WERI-Rb-1 (cell line): Measurements from ENCODE around the gene TMEM88.
A peak's percentile ranks its signal among the peaks of the same experiment; 100 is the strongest.

ENCODE experiments used
- DNase-seq: peaks from one replicate; pipeline ENCODE4 v3.0.0-alpha.2; 2020
- H3K27ac ChIP-seq: fragments of 250-450 bp; sonication (Bioruptor Pico); 2 replicates; pipeline ENCODE4 v1.5.1; 2020; ENCODE audit warnings: mild to moderate bottlenecking, moderate library complexity
- H3K27me3 ChIP-seq: fragments of 250-450 bp; sonication (Bioruptor Pico); 2 replicates; pipeline ENCODE4 v1.5.1; 2021; ENCODE audit warnings: mild to moderate bottlenecking, low read depth, moderate library complexity; ENCODE audit not compliant: insufficient read depth, severe bottlenecking
- H3K36me3 ChIP-seq: fragments of 250-450 bp; sonication (Bioruptor Pico); 2 replicates; pipeline ENCODE4 v1.5.1; 2020; ENCODE audit warnings: mild to moderate bottlenecking, moderate library complexity
- H3K4me3 ChIP-seq: 2 replicates; pipeline ENCODE4 v1.5.1; 2011; ENCODE audit warnings: low read depth, mild to moderate bottlenecking, control low read depth, low read length
- H3K9me3 ChIP-seq: fragments of 250-450 bp; sonication (Bioruptor Pico); 2 replicates; pipeline ENCODE4 v1.5.1; 2021; ENCODE audit warnings: mild to moderate bottlenecking, moderate library complexity; ENCODE audit not compliant: severe bottlenecking
- TF ChIP-seq, protein P1 (sequence below): IDR thresholded peaks from 2 replicates; pipeline ENCODE4 v1.5.1; 2011; ENCODE audit warnings: low read depth, mild to moderate bottlenecking, control low read depth, inconsistent platforms, low read length

The TMEM88 gene

DNA sequence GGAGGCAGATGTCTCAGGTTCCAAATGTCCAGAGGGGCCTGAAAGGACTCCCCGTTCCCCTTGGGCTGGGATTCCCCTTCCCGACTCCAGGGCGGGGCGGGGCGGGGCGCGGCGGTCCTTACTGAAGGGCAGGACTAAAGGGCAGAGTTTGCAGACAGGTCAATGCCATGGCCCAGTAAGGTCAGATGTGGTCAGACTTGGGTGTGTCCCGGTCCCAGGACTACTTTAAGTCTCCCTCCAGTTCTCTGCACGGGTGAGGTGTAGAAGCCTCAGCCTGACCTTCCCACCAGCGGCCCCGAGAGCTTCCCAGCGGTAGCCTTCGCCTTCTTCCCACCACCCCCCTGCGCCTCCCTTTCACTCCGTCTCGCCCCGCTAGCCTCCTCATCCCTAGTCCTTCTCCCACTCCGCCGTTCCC lies 20.3 kb upstream of the TMEM88 start:
- TF ChIP-seq, protein P1, sequence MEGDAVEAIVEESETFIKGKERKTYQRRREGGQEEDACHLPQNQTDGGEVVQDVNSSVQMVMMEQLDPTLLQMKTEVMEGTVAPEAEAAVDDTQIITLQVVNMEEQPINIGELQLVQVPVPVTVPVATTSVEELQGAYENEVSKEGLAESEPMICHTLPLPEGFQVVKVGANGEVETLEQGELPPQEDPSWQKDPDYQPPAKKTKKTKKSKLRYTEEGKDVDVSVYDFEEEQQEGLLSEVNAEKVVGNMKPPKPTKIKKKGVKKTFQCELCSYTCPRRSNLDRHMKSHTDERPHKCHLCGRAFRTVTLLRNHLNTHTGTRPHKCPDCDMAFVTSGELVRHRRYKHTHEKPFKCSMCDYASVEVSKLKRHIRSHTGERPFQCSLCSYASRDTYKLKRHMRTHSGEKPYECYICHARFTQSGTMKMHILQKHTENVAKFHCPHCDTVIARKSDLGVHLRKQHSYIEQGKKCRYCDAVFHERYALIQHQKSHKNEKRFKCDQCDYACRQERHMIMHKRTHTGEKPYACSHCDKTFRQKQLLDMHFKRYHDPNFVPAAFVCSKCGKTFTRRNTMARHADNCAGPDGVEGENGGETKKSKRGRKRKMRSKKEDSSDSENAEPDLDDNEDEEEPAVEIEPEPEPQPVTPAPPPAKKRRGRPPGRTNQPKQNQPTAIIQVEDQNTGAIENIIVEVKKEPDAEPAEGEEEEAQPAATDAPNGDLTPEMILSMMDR: no peak
- no peaks in the 10 kb centered on the region for H3K36me3 ChIP-seq
- H3K9me3 ChIP-seq: no peaks in the 10 kb centered on the region
- no peak for DNase-seq
- H3K4me3 ChIP-seq: peak overlapping the region; percentile 58
- H3K27me3 ChIP-seq: no peaks in the 10 kb centered on the region
- H3K27ac ChIP-seq: peak overlapping the region; percentile 77

DNA sequence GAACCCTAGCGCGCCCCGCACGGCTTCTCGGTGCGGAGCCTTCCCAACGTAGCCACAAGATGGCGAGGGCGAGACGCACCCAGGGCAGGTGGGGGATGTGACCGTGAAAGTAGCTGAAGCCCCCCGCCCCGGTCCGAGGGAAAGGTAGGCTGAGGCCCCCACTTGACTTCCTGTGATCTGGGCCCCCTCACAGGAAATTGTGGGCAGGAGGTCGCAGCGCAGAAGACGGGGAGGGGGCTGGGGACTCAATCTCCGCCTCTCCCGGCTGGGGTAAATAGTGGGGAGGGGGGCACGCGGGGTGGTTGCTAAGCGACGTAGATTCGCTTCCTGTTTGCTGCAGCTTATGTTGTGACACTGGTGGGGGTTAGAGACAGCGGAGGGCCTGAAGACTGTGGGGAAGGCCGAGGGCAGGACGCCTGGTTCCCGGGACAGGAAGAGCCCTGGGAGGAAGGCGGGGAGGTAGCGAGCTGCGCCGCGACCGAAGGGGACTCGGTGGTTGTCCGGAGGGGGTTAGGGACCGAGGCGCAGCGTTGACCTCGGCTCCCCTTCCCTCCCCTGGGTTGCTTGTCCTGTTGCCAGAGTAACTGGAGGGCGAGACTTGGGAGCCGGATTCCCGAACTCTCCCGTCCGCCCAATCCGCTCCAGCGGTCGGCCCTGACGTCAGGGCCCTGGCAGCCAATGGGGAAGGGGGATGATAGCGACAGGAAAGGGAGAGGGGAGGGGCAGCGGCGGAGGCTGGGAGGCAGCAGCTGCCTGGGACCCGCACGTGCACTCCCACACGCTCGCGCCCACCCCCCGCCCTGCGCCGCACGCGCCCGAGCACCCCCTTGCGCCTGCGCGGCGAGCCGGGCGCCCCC lies 19.7 kb upstream of the TMEM88 start:
- Histone ChIP-seq H3K9me3 (no peaks in the 10 kb centered on the region), H3K27ac (peak overlapping the region; percentile 96), H3K27me3 (no peaks in the 10 kb centered on the region), H3K4me3 (peak overlapping the region; percentile 71), H3K36me3 (no peaks in the 10 kb centered on the region; the same call in 1 of the 2 replicates)
- peak; percentile 98 for DNase-seq
- TF ChIP-seq, protein P1: peak; percentile 87

DNA sequence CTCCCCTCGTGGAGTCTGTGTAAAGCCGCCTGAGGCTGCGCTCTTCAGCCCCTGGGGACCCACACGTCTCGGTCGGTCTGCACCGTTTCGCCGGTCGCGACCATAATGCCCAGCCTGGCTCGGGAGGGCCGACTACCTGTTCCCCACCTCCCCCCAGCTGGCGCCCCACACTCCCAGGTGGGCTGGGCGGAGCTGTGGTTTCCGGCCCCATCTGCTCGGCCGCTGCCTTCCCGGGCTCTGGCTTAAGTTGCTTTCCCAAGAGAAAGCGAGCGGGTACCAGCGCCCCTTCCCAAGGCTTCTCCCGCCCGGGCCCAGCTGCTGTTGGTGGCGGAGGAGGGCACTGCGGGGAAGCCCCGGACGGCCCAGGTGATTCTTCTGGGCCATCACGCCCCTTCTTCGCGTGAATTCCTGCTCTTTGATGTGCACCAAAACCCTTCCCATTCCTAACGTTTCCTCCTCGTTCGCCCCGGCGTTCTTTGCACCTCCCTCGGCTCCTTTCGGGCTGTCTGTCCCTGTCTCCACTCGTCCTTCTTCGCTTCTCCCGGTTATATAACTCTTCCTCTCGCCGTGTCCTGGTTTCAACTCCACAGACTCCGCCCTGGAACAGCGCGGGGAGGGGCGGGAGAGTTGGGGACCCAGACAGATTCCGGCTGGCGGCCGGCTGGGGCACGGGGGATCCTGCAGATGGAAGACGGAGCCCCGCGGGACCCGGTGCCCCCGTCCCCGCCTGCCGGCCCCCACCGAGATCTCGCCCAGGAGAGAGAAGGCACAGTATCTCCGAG lies 18.9 kb upstream of the TMEM88 start:
- peak overlapping the region; percentile 71 for H3K4me3 ChIP-seq
- no peaks in the 10 kb centered on the region; the same call in 1 of the 2 replicates for H3K36me3 ChIP-seq
- TF ChIP-seq, protein P1: no peak
- peak; percentile 71 for DNase-seq
- no peaks in the 10 kb centered on the region for H3K9me3 ChIP-seq
- H3K27ac ChIP-seq: peak overlapping the region; percentile 96
- no peaks in the 10 kb centered on the region for H3K27me3 ChIP-seq

DNA sequence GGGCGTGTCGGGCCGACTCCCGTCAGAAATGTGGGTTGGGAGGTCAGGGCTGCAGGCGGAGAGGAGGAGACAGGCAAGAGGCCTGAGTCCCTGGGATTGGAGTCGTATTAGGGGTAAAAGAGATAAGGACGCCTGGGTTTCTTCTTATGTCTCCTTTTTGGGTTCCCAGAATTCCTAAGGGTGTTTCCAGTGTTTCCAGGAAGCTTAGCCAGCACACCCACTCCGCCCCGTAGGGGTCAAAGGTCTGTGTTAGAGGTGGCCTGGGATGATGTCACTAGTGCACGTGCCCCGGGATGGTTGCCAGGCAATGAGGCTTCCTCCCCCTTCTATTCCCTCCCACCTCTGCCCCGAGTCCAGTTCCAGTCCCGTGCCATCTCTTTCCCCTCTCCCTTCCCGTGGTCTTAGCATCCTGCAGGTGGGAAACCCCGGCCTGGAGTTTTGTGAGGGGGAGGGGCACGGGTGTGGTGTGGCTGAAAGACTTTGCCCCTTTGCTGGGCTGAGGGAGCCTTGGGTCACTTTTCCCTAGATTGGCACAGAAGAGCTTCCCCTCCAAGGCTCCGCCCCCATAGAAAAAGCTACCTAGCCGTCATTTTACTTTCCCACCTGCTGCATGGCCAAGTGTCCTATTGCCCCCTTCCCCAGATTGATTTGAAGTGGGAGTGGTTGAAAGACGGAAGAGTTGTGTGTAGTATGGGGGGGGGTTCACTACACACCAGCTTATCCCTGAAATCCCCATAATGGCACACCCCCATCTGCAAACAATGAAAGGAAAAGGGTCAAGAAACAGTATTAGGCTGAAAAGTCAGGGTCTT lies 18.1 kb upstream of the TMEM88 start:
- Histone ChIP-seq H3K9me3 (no peaks in the 10 kb centered on the region), H3K27me3 (no peaks in the 10 kb centered on the region), H3K36me3 (no peaks in the 10 kb centered on the region; the same call in 1 of the 2 replicates), H3K4me3 (peak overlapping the region; percentile 71), H3K27ac (peak overlapping the region; percentile 96)
- DNase-seq: peak; percentile 98
- TF ChIP-seq, protein P1: no peak

DNA sequence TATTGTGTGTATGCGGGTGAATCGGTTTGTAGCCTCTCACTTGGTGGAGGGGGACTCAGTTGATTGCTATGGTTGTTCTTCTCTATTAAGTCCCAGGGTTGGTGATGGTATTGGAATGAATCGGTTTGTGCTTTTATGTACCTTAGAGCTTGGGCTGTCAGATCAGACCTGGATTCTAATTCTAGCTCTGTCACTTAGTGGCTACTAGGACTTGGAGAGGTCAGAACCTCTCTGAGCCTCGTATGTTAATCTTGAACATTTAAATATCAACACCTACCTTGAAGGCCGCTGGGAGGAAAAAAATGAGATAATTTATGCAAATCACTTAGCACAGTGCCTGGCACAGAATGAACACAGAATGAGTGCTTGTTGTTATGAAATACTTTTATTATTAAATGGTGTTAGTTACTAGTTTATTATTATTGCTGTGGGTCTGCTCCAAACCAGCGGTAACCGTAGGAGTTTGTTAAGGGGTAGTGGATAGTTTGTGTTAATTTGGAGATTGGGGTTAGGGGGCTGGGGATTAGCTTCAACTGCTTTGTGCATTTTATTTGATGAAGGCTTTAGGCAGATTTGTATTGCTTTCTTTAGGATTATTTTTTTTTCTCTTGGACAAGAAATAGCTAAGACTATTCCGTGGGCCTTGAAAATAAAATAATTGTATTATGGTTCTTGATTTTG lies 17.3 kb upstream of the TMEM88 start:
- H3K9me3 ChIP-seq: no peaks in the 10 kb centered on the region
- H3K27ac ChIP-seq: peak overlapping the region; percentile 17
- no peaks in the 10 kb centered on the region; the same call in 1 of the 2 replicates for H3K36me3 ChIP-seq
- TF ChIP-seq, protein P1: no peak
- no peak for DNase-seq
- no peaks in the 10 kb centered on the region for H3K27me3 ChIP-seq
- peak overlapping the region; percentile 71 for H3K4me3 ChIP-seq
